Measurements from ENCODE around the gene KRTAP4-9. TPM values are rescaled to one million over a fixed set of nuclear protein-coding genes. Genes with fewer than 3 reads are reported as not detected.
"Not testable (repeated sequence)": the region's sequence is repeated elsewhere in the genome, so short reads cannot be mapped to it uniquely, and the experiment has no call there.

KRTAP4-9 gene
- total RNA-seq, 1 donor from 2014 or later: not detected

DNA sequence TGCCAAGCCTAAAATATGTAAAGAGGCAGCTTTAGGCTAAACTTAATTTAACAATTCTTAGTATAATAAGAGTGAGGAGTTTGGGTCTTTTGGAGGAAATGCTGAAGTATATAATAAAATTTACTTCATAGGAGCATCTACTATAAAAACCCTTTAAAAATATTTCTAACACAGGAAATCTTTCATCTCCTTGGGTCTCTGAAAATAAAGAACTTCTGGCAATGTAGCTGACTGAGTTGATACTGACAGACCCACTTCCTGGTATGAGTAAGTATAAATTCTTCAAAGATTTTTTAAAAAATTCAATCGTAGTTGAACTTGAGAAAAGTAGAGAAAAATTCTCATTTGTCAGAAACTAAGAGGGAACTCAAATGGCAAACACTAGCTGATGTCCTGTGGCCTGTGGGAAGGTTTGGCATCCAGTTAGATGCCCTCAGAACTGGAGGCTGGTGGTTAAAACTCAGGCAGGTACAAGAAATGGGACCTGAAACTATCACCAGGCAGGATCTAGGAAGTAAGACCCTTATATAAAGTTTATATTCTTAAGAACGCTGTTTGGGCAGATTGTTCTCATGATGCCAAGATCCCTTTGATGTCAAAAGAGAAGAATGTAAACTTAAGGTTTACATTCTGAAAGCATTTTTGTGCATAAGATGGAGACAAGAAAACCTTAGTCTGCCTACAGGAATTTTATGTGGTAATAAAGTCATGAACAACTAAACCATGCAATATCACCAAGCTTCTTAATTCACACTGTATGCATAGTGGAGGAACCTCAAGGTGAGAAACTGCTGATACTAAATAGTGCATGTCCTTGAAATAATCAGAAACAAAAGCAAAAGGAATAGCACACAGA lies 28.9 kb downstream of the KRTAP4-9 start:
- DNase-seq: no peak

DNA sequence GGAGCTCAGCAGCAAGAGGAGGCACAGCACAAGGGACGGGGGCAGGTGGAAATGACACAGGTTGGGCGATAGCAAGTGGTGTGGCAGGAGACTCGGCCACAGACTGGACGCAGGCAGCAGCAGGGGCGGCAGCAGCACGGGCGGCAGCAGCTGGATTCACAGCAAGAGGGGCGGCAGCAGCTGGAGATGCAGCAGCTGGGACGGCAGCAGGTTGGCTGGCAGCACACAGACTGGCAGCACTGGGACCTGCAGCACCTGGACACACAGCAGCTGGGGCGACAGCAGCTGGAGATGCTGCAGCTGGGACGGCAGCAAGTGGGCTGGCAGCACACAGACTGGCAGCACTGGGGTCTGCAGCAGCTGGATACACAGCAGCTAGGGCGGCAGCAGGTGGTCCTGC lies 34.7 kb downstream of the KRTAP4-9 start:
- DNase-seq: not testable (repeated sequence)

- DNase-seq: peak; percentile 60
Measured at GRCh38 chr17:41140360-41141131, 35.4 kb downstream of the KRTAP4-9 start, which contains the start of gene KRTAP4-6. Gene KRTAP4-6, minus strand, starts transcription at chr17:41140544. Its CDS starts 57 bp downstream, at chr17:41140487.

DNA sequence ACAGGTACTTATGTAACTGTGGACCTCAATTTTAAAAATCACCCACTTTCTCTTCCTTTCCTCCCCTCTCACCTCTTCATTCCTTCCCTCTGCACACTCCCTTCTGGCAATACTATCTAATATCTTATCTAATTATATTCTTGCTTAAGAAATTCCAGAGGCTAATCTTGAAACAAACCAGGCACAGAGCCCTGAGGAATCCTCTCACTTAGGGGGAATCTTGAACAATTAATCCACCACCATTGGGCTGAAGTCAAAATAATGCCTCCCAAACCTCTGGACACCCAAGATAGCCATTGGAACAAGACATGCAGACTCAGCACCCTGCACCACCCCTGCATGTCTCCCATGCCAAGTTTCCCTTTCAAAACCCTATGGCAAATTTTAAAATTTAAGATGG lies 36.2 kb downstream of the KRTAP4-9 start:
- DNase-seq: no peak

DNA sequence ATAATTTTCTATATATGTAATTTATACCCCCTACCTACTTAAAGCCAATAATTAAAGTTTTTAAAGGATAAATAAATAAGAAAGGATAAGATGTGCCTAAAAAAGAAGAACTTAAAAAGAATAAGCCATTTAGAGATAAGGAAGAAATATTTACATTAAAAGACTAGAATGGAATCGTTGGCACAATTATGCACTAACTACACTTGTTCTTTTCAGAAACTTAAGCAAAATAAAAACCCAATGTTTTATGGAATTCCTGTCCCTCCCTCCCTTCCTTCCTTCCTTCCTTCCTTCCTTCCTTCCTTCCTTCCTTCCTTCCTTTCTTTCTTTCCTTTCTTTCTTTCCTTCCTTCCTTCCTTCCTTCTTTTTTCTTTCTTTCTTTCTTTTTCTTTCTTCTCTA lies 39.7 kb downstream of the KRTAP4-9 start:
- DNase-seq: no peak

GRCh38 chr17:41145261-41145660 lies 40.1 kb downstream of the KRTAP4-9 start:
- no peak for DNase-seq

DNA sequence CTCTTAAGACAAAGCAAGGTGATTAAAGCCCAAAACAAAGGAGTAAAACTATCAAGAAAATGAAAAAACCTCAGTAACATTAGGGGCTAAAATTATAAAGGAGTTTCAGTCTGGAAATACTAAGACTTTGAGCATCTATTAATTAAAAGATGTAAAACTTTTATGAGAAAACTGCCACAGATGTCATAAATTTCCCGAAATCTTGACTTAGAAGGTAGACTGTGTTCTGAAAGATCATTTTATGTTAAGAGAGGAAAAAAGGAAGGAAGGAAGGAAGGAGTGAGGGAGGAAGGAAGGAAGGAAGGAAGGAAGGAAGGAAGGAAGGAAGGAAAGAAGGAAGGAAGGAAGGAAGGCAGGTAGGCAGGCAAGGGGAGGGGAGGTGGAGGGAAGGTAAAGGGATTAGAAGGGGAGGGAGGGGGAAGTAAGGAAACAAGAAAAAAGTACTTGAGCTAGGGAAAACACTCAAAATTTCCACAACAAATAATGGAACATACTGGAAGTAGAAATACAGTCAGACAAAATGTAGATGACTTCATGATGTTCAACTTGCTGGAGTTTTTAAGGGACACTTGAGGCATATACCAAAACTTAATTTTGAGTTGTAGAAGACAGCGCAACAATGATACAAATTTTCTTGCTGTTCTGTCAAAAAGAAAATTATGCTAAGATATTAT lies 42.5 kb downstream of the KRTAP4-9 start:
- no peak for DNase-seq

DNA sequence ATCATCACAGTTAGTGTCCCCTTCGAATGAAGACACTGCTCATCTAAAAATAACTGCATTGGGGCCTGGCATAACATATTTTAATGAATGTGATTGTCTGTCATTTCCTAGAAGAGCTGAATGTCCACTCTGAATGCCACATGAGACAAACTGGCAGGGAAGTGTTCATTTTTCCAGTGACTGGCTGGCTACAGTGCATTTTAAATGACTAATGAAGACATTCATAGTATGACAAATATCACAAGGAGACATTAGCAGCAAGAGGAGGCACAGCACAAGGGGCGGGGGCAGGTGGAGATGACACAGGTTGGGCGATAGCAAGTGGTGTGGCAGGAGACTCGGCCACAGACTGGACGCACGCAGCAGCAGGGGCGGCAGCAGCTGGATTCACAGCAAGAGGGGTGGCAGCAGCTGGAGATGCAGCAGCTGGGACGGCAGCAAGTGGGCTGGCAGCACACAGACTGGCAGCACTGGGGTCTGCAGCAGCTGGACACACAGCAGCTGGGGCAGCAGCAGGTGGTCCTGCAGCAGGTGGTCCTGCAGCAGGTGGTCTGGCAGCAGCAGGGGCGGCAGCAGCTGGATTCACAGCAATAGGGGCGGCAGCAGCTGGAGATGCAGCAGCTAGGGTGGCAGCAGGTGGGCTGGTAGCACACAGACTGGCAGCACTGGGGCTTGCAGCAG lies 43.9 kb downstream of the KRTAP4-9 start:
- not testable (repeated sequence) for DNase-seq

GRCh38 chr17:41149652-41149985 lies 44.4 kb downstream of the KRTAP4-9 start, which contains the start of gene KRTAP4-5:
Gene KRTAP4-5, minus strand, starts transcription at chr17:41149825. Its CDS starts 58 bp downstream, at chr17:41149767.
- DNase-seq: no peak

GRCh38 chr17:41150026-41150425 lies 44.8 kb downstream of the KRTAP4-9 start:
- DNase-seq: no peak

DNA sequence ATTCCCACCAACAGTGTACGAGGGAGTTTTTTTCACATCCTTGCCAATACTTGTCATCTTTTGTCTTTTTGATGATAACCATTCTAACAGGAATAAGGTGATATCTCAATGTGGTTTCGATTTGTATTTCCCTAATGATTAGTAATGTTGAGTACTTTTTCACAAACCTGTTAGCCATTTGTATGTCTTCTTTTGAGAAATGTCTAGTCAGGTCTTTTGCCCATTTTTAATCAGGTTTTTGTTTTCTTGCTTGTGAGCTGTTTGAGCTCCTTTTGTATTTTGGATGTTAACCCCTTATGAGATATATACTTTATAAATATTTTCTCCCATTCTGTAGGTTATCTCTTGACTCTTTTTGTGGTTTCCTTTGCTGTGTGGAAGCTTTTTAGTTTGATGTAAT lies 46.3 kb downstream of the KRTAP4-9 start:
- DNase-seq: no peak

- DNase-seq: no peak
Measured at GRCh38 chr17:41153856-41154255, 48.7 kb downstream of the KRTAP4-9 start.

Other genes with a start within 250 kb of the KRTAP4-9 start
- not detected in 2 replicates for gene KRT12, start 238.2 kb upstream of the KRTAP4-9 start, total RNA-seq
- not detected in 2 replicates for gene KRT20, start 220.1 kb upstream of the KRTAP4-9 start, total RNA-seq
- gene KRT23, start 167.7 kb upstream of the KRTAP4-9 start, total RNA-seq: 0.47 and 1.9 TPM in 2 replicates
- gene KRT39, start 138.4 kb upstream of the KRTAP4-9 start, total RNA-seq: not detected in 2 replicates
- not detected in 2 replicates for gene KRT40, start 121.1 kb upstream of the KRTAP4-9 start, total RNA-seq
- gene KRTAP3-3, start 111.2 kb upstream of the KRTAP4-9 start, total RNA-seq: not detected in 2 replicates
- not detected in 2 replicates for gene KRTAP3-2, start 105.5 kb upstream of the KRTAP4-9 start, total RNA-seq
- not detected in 2 replicates for gene KRTAP3-1, start 96.3 kb upstream of the KRTAP4-9 start, total RNA-seq
- not detected in 2 replicates for gene KRTAP1-5, start 78.2 kb upstream of the KRTAP4-9 start, total RNA-seq
- gene KRTAP1-4, start 75.2 kb upstream of the KRTAP4-9 start, total RNA-seq: not detected in 2 replicates
- not detected in 2 replicates for gene KRTAP1-3, start 70.5 kb upstream of the KRTAP4-9 start, total RNA-seq
- gene KRTAP1-1, start 63.9 kb upstream of the KRTAP4-9 start, total RNA-seq: not detected in 2 replicates
- gene KRTAP2-1, start 58.1 kb upstream of the KRTAP4-9 start, total RNA-seq: not detected in 2 replicates
- not detected in 2 replicates for gene KRTAP2-2, start 50.2 kb upstream of the KRTAP4-9 start, total RNA-seq
- gene KRTAP2-3, start 45.3 kb upstream of the KRTAP4-9 start, total RNA-seq: not detected in 2 replicates
- gene KRTAP2-4, start 39.5 kb upstream of the KRTAP4-9 start, total RNA-seq: not detected in 2 replicates
- gene KRTAP4-7, start 21.2 kb upstream of the KRTAP4-9 start, total RNA-seq: not detected in 2 replicates
- gene KRTAP4-8, start 7.2 kb upstream of the KRTAP4-9 start, total RNA-seq: not detected in 2 replicates
- not detected in 2 replicates for gene KRTAP4-16, start 3.2 kb upstream of the KRTAP4-9 start, total RNA-seq
- not detected in 2 replicates for gene KRTAP4-11, start 13.0 kb downstream of the KRTAP4-9 start, total RNA-seq
- not detected in 2 replicates for gene KRTAP4-12, start 18.8 kb downstream of the KRTAP4-9 start, total RNA-seq
- gene KRTAP4-6, start 35.2 kb downstream of the KRTAP4-9 start, total RNA-seq: 0.19 TPM in 1 of 2 replicates, not detected in the other
- not detected in 2 replicates for gene KRTAP4-5, start 44.4 kb downstream of the KRTAP4-9 start, total RNA-seq
- gene KRTAP4-4, start 55.4 kb downstream of the KRTAP4-9 start, total RNA-seq: not detected in 2 replicates
- not detected in 2 replicates for gene KRTAP4-3, start 62.8 kb downstream of the KRTAP4-9 start, total RNA-seq
- gene KRTAP4-2, start 72.8 kb downstream of the KRTAP4-9 start, total RNA-seq: not detected in 2 replicates
- not detected in 2 replicates for gene KRTAP4-1, start 79.5 kb downstream of the KRTAP4-9 start, total RNA-seq
- gene KRTAP9-1, start 84.5 kb downstream of the KRTAP4-9 start, total RNA-seq: not detected in 2 replicates
- not detected in 2 replicates for gene KRTAP9-2, start 121.3 kb downstream of the KRTAP4-9 start, total RNA-seq
- gene KRTAP9-3, start 127.1 kb downstream of the KRTAP4-9 start, total RNA-seq: not detected in 2 replicates
- not detected in 2 replicates for gene KRTAP9-8, start 132.6 kb downstream of the KRTAP4-9 start, total RNA-seq
- gene KRTAP9-4, start 144.3 kb downstream of the KRTAP4-9 start, total RNA-seq: not detected in 2 replicates
- not detected in 2 replicates for gene KRTAP9-9, start 150.0 kb downstream of the KRTAP4-9 start, total RNA-seq
- not detected in 2 replicates for gene KRTAP9-6, start 160.0 kb downstream of the KRTAP4-9 start, total RNA-seq
- not detected in 2 replicates for gene KRTAP9-7, start 170.3 kb downstream of the KRTAP4-9 start, total RNA-seq
- gene KRTAP29-1, start 197.5 kb downstream of the KRTAP4-9 start, total RNA-seq: not detected in 2 replicates
- gene KRTAP16-1, start 203.9 kb downstream of the KRTAP4-9 start, total RNA-seq: 0.05 TPM in 1 of 2 replicates, not detected in the other
- not detected in 2 replicates for gene KRTAP17-1, start 210.3 kb downstream of the KRTAP4-9 start, total RNA-seq
- gene KRT33A, start 245.4 kb downstream of the KRTAP4-9 start, total RNA-seq: not detected in 2 replicates

Measured in dermis blood vessel endothelial cell (primary cell).